H1 (cell line): ENCODE results near the gene S1PR3. TPM values are rescaled to one million over a fixed set of nuclear protein-coding genes. Genes with fewer than 3 reads are reported as not detected.
A peak's percentile ranks its signal among the peaks of the same experiment; 100 is the strongest.

Experiments used
- CTCF ChIA-PET: fragments of 300-600 bp; sonication (Branson Sonifier 250); formaldehyde crosslinking; loops from one replicate; lab custom pipeline; 2021; ENCODE audit not compliant: partially characterized antibody; lab: Charles Lee
- POLR2A ChIA-PET: fragments of 300-600 bp; sonication (Branson Sonifier 250); formaldehyde crosslinking; loops from one replicate; lab custom pipeline; 2021; ENCODE audit warnings: inconsistent platforms; ENCODE audit not compliant: partially characterized antibody; lab: Charles Lee
- DNase-seq, 2 experiments: peaks; one replicate each; pipeline versions ENCODE4 v3.0.0 to v3.0.0-alpha.2; 2010 to 2022; ENCODE audit warnings: low spot score in 2 of 2, low read depth in 1 of 2, mixed read lengths in 1 of 2
- FAIRE-seq: peaks from 2 replicates; lab custom pipeline; 2011; peaks lifted over from hg19 to GRCh38; lab: Jason Lieb, UNC
- H2AFZ ChIP-seq: 2 replicates; pipeline ENCODE4 v1.8.1; 2012; ENCODE audit warnings: low read length, inconsistent platforms
- H2AK5ac ChIP-seq: 2 replicates; pipeline ENCODE4 v1.6.1; 2013; ENCODE audit warnings: low read depth, low read length
- H2BK120ac ChIP-seq: replicated peaks from 2 replicates; pipeline ENCODE3; 2013; ENCODE audit warnings: low read depth, low read length, inconsistent platforms
- H2BK12ac ChIP-seq: 2 replicates; pipeline ENCODE4 v1.6.1; 2013; ENCODE audit warnings: low read depth, low read length
- H2BK15ac ChIP-seq: 2 replicates; pipeline ENCODE4 v1.6.1; 2013; ENCODE audit warnings: low read length
- H2BK20ac ChIP-seq: 2 replicates; pipeline ENCODE4 v1.6.1; 2013; ENCODE audit warnings: low read length
- H2BK5ac ChIP-seq: 2 replicates; pipeline ENCODE4 v1.6.1; 2013; ENCODE audit warnings: low read depth, low read length
- H3K14ac ChIP-seq: 2 replicates; pipeline ENCODE4 v1.6.1; 2013; ENCODE audit warnings: inconsistent platforms; ENCODE audit not compliant: insufficient read length
- H3K18ac ChIP-seq: 2 replicates; pipeline ENCODE4 v1.6.1; 2013; ENCODE audit warnings: low read length; ENCODE audit errors: extremely low read depth
- H3K23ac ChIP-seq: 2 replicates; pipeline ENCODE4 v1.6.1; 2013; ENCODE audit warnings: inconsistent platforms; ENCODE audit not compliant: insufficient read length
- H3K23me2 ChIP-seq: 2 replicates; pipeline ENCODE4 v1.6.1; 2013; ENCODE audit warnings: low read depth, low read length
- H3K27ac ChIP-seq: 2 replicates; pipeline ENCODE4 v1.6.1; 2011; ENCODE audit warnings: low read depth, low read length, inconsistent platforms
- H3K27me3 ChIP-seq, 4 experiments: replicated peaks in 1 of 4; 1 replicate in 1 of 4; 2 replicates in 3 of 4; pipeline versions ENCODE4 v1.6.1 to v1.8.1; 2011 to 2013; ENCODE audit warnings: low read length in 3 of 4, mild to moderate bottlenecking in 3 of 4, inconsistent platforms in 2 of 4, mixed read lengths in 2 of 4, moderate library complexity in 1 of 4; ENCODE audit not compliant: control insufficient read depth in 3 of 4, insufficient read depth in 3 of 4; ENCODE audit errors: extremely low read depth in 1 of 4
- H3K36me3 ChIP-seq, 4 experiments: 2 replicates each; pipeline versions ENCODE4 v1.6.1 to v1.8.1; 2011 to 2013; ENCODE audit warnings: mild to moderate bottlenecking in 4 of 4, low read length in 3 of 4, moderate library complexity in 2 of 4, control low read depth in 1 of 4, inconsistent platforms in 1 of 4; ENCODE audit not compliant: insufficient read depth in 4 of 4, control insufficient read depth in 2 of 4
- H3K4ac ChIP-seq: replicated peaks from 2 replicates; pipeline ENCODE3; 2013; ENCODE audit warnings: low read length, low read depth, mixed read lengths, inconsistent platforms; ENCODE audit not compliant: insufficient read length
- H3K4me1 ChIP-seq, 4 experiments: replicated peaks in 1 of 4; 1 replicate in 1 of 4; 2 replicates in 3 of 4; pipeline versions ENCODE4 v1.6.1 to v1.8.1; 2011 to 2013; ENCODE audit warnings: low read length in 3 of 4, inconsistent platforms in 2 of 4, mixed read lengths in 1 of 4; ENCODE audit not compliant: insufficient read depth in 4 of 4, control insufficient read depth in 3 of 4
- H3K4me2 ChIP-seq, 2 experiments: 2 replicates each; pipeline versions ENCODE4 v1.6.1 to v1.8.1; 2011 to 2013; ENCODE audit warnings: low read depth in 2 of 2, low read length in 2 of 2, control low read depth in 1 of 2, inconsistent platforms in 1 of 2, mild to moderate bottlenecking in 1 of 2; ENCODE audit not compliant: insufficient read depth in 1 of 2
- H3K4me3 ChIP-seq, 4 experiments: fragments of 200-600, 300-600 bp in 1 of 4; sonication (generic), shearing (Covaris generic), sonication (Bioruptor Twin) in 1 of 4; 2 replicates each; pipeline versions ENCODE4 v1.5.1 to v1.8.1; 2011 to 2016; ENCODE audit warnings: low read length in 4 of 4, low read depth in 3 of 4, control low read depth in 2 of 4, inconsistent platforms in 2 of 4, mild to moderate bottlenecking in 2 of 4, mixed read lengths in 1 of 4, moderate library complexity in 1 of 4; ENCODE audit not compliant: insufficient read depth in 2 of 4; ENCODE audit errors: extremely low read depth in 1 of 4
- H3K56ac ChIP-seq: replicated peaks from 2 replicates; pipeline ENCODE3; 2013; ENCODE audit warnings: low read depth, mild to moderate bottlenecking, mixed read lengths, low read length, inconsistent platforms; ENCODE audit not compliant: insufficient read length
- H3K79me1 ChIP-seq: 2 replicates; pipeline ENCODE4 v1.6.1; 2013; ENCODE audit warnings: low read depth, low read length, control low read depth
- H3K79me2 ChIP-seq, 2 experiments: 2 replicates each; pipeline versions ENCODE4 v1.6.1 to v1.8.1; 2012 to 2013; ENCODE audit warnings: low read length in 2 of 2, mild to moderate bottlenecking in 2 of 2, inconsistent platforms in 1 of 2; ENCODE audit not compliant: insufficient read depth in 2 of 2, control insufficient read depth in 1 of 2
- H3K9ac ChIP-seq, 4 experiments: replicated peaks in 1 of 4; 1 replicate in 1 of 4; 2 replicates in 3 of 4; pipeline versions ENCODE4 v1.6.1 to v1.8.1; 2011 to 2013; ENCODE audit warnings: low read depth in 3 of 4, low read length in 3 of 4, control low read depth in 2 of 4, mild to moderate bottlenecking in 2 of 4, moderate library complexity in 2 of 4, inconsistent platforms in 1 of 4; ENCODE audit errors: extremely low read depth in 1 of 4
- H3K9me3 ChIP-seq, 2 experiments: 2 replicates each; pipeline versions ENCODE4 v1.6.1 to v1.8.1; 2012 to 2013; ENCODE audit warnings: mild to moderate bottlenecking in 2 of 2, moderate library complexity in 2 of 2, control low read depth in 1 of 2, inconsistent platforms in 1 of 2, low read depth in 1 of 2, low read length in 1 of 2, mixed read lengths in 1 of 2; ENCODE audit not compliant: insufficient read depth in 2 of 2
- H4K20me1 ChIP-seq, 2 experiments: replicated peaks in 1 of 2; 2 replicates each; pipeline versions ENCODE3 to v1.8.1; 2011 to 2013; ENCODE audit warnings: inconsistent platforms in 2 of 2, low read length in 2 of 2, mild to moderate bottlenecking in 1 of 2; ENCODE audit not compliant: insufficient read depth in 2 of 2, control insufficient read depth in 1 of 2
- H4K5ac ChIP-seq: 2 replicates; pipeline ENCODE4 v1.6.1; 2013; ENCODE audit warnings: low read length, low read depth, mixed read lengths, inconsistent platforms; ENCODE audit not compliant: insufficient read length
- H4K8ac ChIP-seq: 2 replicates; pipeline ENCODE4 v1.8.0; 2013; ENCODE audit warnings: mild to moderate bottlenecking, moderate library complexity, low read length, inconsistent platforms; ENCODE audit not compliant: insufficient read depth; ENCODE audit errors: extremely low read depth
- H4K91ac ChIP-seq: replicated peaks from 2 replicates; pipeline ENCODE3; 2013; ENCODE audit warnings: low read length, mixed read lengths, inconsistent platforms; ENCODE audit not compliant: insufficient read length
- CTCF ChIP-seq, 3 experiments: IDR thresholded peaks; 1 replicate in 2 of 3; 2 replicates in 1 of 3; pipeline versions ENCODE4 v1.5.1 to v1.6.1; 2011; ENCODE audit warnings: low read length in 3 of 3, mild to moderate bottlenecking in 3 of 3, inconsistent platforms in 2 of 3, low read depth in 1 of 3, moderate library complexity in 1 of 3; ENCODE audit not compliant: insufficient read depth in 1 of 3; ENCODE audit errors: control extremely low read depth in 1 of 3
- EP300 ChIP-seq, 2 experiments: IDR thresholded peaks; 1 replicate in 1 of 2; 2 replicates in 1 of 2; pipeline ENCODE4 v1.6.1; 2011 to 2012; ENCODE audit warnings: low read depth in 2 of 2, low read length in 2 of 2, mild to moderate bottlenecking in 2 of 2, borderline replicate concordance in 1 of 2, inconsistent platforms in 1 of 2, moderate library complexity in 1 of 2
- POU5F1 ChIP-seq: IDR thresholded peaks from 2 replicates; pipeline ENCODE4 v1.6.1; 2011; ENCODE audit warnings: low read depth, mild to moderate bottlenecking, low read length, moderate library complexity
- SAP30 ChIP-seq: fragments of 300-600 bp; sonication (generic); IDR thresholded peaks from 2 replicates; pipeline ENCODE4 v1.7.1; 2012; ENCODE audit warnings: low read length, moderate library complexity, mild to moderate bottlenecking, inconsistent platforms; ENCODE audit not compliant: insufficient read depth, insufficient replicate concordance
- TAF1 ChIP-seq: IDR thresholded peaks from 2 replicates; pipeline ENCODE4 v1.6.1; 2011; ENCODE audit warnings: mild to moderate bottlenecking, low read depth, low read length
- YY1 ChIP-seq: IDR thresholded peaks from 2 replicates; pipeline ENCODE4 v1.6.1; 2011; ENCODE audit warnings: low read depth, mild to moderate bottlenecking, low read length
- WGBS, 2 experiments: shearing (Covaris generic) in 1 of 2; methylation state at CpG; one replicate each; pipeline versions ENCODE4 v1.1.6 to v1.1.7; 2013 to 2015; ENCODE audit warnings: low lambda C conversion rate in 2 of 2, mixed read lengths in 2 of 2, inconsistent platforms in 1 of 2, low coverage in 1 of 2, missing lambda C conversion rate in 1 of 2; ENCODE audit not compliant: insufficient replicate concordance in 2 of 2, insufficient coverage in 1 of 2, insufficient read length in 1 of 2; ENCODE audit errors: extremely low coverage in 1 of 2, missing lambda C conversion rate in 1 of 2; 5-methylcytosine and 5-hydroxymethylcytosine counted together
- polyA plus RNA-seq, 7 experiments: library from polyadenylated mRNA; depleted of rRNA in 3 of 7; stranded (reverse) in 5 of 7; unstranded in 2 of 7; fragments of >200 nt in 5 of 7; fragments of 200-250 nt in 2 of 7; gene quantifications; 1 replicate in 5 of 7; 2 replicates in 1 of 7; 4 replicates in 1 of 7; pipeline versions ENCODE4 v1.2.1 to v1.2.3, GENCODE V29; 2011 to 2013; ENCODE audit warnings: missing spikeins in 2 of 7, mixed read lengths in 2 of 7
- total RNA-seq: library from RNA; stranded (reverse); fragmentation: NEBNext Ultra II Directional; extraction: Animal tissue kit (Norgen Biotek cat#: 25700); gene quantifications from 2 replicates; pipeline ENCODE4 v1.2.1, GENCODE V29; 2021

The S1PR3 gene
- total and polyA plus RNA-seq, 2 of the 8 experiments (the other 6 are each of a cell fraction or from before 2014, with no cell fraction given) = 3.7 to 6.4 TPM

- H4K20me1 ChIP-seq = no peaks in the 10 kb centered on the region
- H3K9ac ChIP-seq = no peak overlapping the region
- H3K27me3 ChIP-seq = no peaks in the 10 kb centered on the region
- CTCF ChIA-PET = no interaction called here
- no peak overlapping the region for H3K4me3 ChIP-seq
- no peaks in the 10 kb centered on the region for H3K9me3 ChIP-seq
- no peaks in the 10 kb centered on the region for H3K79me1 ChIP-seq
- POLR2A ChIA-PET = interaction anchor here (1.1 kb wide), 1 partner anchor 13 kb away, joined by 3 read pairs; no protein-coding TSS in a partner anchor
- 83% methylated on average over 12 of the region's 12 CpGs; no CpG with 5 or more reads in 1 of the 2 experiments for WGBS, 2 experiments
- no peak overlapping the region for H2BK5ac ChIP-seq
- no peaks in the 10 kb centered on the region for H3K36me3 ChIP-seq
- no peak overlapping the region for H2BK120ac ChIP-seq
- no peak overlapping the region for H3K56ac ChIP-seq
- no peak overlapping the region for H3K4ac ChIP-seq
- no peaks in the 10 kb centered on the region for H3K79me2 ChIP-seq
- no peak overlapping the region for H3K18ac ChIP-seq
- FAIRE-seq (no peak), DNase-seq (no peak)
- no peaks in the 10 kb centered on the region for H3K4me1 ChIP-seq
- no peak overlapping the region for H2BK15ac ChIP-seq
- H2BK12ac ChIP-seq = no peak overlapping the region
- no peak overlapping the region for H2AK5ac ChIP-seq
- H3K23ac ChIP-seq = no peak overlapping the region
- no peak overlapping the region for H4K91ac ChIP-seq
- no peak overlapping the region for H4K5ac ChIP-seq
- H3K4me2 ChIP-seq = no peak overlapping the region
- TF ChIP-seq YY1 (no peak), SAP30 (no peak), CTCF (IDR thresholded peaks at IDR 0.05; ENCODE audit: control extremely low read depth in 1 of 3, insufficient read depth in 1 of 3, low read depth in 1 of 3, low read length in 3 of 3) (peak in 1 of 3 experiments; percentile 13; a peak in 1 of 4 replicates), TAF1 (no peak), EP300 (IDR thresholded peaks at IDR 0.05; ENCODE audit: borderline replicate concordance in 1 of 2, low read depth in 2 of 2, low read length in 2 of 2) (no peak), POU5F1 (no peak)
- TF ChIP-seq, all 59 proteins: peak for 1
- no peak overlapping the region for H3K14ac ChIP-seq
- H2BK20ac ChIP-seq = no peak overlapping the region
- H3K23me2 ChIP-seq = no peaks in the 10 kb centered on the region
- no peak overlapping the region for H4K8ac ChIP-seq
- no peak overlapping the region for H3K27ac ChIP-seq
- no peak overlapping the region for H2AFZ ChIP-seq
Measured at GRCh38 chr9:89051421-89052025, 60.3 kb downstream of the S1PR3 start.
